GM10847 (cell line): Measurements from ENCODE around the gene MCRIP2.

ENCODE experiments used
- POLR2A ChIP-seq: IDR thresholded peaks from 2 replicates; pipeline ENCODE4 v1.6.1; 2011; ENCODE audit not compliant: insufficient read length; ENCODE audit errors: extremely low read depth

The MCRIP2 gene

DNA sequence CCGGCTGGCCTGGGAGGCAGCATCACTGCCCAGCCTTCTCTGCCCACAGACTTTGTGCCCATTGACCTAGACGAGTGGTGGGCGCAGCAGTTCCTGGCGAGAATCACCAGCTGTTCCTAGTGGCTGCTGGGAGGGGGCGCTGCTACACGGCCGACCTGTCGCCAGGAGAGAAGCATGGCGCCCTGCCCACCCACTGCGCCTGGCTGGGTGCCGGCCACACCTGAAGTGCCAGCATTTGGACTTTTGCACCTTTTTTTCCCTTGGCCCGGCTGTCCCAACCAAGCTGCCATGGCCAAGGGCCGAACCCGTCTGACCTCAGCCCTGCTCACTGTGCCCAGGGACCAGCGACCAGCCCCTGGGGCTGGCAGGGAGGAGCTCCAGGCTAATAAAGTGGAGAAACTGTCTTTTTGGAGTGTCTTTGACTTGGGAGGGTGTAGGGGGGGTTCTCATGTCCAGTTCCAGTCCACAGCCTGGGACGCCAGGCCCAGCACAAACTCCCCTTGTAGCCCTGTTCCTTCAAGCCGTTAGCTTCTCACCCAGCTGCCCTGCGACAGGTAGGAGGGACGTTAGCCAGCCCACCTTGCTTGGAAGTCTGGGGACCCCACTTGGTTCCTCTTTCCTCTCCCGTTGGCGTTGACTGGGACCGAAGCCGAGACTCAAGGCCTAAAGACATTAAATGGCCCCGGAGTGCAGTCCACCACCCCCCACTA is 6.6 kb downstream of the MCRIP2 start:
- TF ChIP-seq POLR2A, result no peak

DNA sequence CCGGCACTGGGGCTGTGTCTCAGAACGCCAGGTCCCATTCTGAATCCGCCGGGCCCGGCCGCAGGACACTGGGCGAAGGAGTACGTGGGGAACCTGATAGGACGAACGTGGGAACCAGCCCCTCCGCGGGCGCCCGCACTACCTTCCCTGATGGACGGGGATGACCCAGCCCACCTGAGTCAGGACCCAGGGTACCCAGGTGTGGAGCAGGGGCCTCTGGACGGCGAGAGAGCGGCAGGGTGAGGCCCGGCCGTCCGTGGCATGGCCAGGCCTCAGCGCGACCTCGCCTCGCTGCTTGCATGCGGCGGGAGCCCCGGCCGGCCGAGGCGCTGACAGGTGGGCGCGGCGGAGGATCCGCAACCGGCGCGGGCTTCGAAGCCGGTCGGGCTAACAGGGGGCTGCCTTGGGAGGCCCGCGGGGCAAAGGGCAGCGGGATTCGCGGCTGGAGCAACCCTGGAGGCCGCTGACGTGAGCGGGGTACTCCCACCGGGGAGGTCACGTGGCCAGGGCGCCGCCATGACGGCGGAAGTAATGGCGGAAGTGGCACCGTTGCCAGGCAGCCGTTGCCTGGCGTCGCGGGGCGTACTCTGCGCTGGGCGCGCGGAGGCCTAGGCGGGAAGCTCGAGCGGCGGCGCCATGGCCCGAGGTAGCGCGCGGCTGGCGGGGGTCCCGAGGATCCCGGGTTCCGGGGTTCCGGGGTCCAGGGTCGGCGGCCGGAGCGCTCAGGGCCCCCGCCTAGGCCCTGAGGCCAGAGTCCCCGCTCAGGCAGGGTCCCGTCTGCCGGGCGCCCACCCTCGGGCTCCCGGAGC is 7.4 kb downstream of the MCRIP2 start, which contains the start of gene WDR90:
TSS of gene WDR90 (plus strand) at position 585 of the 809 bp plus-strand sequence. CDS start at position 637, 52 bp downstream.
- TF ChIP-seq POLR2A, result peak; percentile 15

GRCh38 chr16:649631-650030 is 8.0 kb downstream of the MCRIP2 start:
- no peak for TF ChIP-seq POLR2A

DNA sequence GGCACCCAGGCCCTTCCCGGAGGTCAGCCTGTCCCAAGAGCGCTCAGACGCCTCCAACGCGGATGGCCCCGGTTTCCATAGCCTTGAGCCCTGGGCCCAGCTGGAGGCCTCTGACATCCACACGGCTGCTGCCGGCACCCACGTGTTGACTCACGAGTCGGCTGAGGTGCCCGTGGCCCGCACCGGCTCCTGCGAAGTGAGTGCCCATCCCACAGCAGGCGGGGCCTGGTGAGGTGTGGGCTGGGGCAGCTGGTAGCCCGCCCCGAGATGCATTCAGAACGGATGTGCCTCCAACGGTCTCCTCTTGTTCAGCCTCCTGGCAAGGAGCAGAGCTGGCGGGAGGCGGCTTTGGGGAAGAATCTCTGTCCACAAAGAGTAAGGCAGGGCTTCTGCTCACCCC is 10.2 kb downstream of the MCRIP2 start:
- TF ChIP-seq POLR2A, result no peak

DNA sequence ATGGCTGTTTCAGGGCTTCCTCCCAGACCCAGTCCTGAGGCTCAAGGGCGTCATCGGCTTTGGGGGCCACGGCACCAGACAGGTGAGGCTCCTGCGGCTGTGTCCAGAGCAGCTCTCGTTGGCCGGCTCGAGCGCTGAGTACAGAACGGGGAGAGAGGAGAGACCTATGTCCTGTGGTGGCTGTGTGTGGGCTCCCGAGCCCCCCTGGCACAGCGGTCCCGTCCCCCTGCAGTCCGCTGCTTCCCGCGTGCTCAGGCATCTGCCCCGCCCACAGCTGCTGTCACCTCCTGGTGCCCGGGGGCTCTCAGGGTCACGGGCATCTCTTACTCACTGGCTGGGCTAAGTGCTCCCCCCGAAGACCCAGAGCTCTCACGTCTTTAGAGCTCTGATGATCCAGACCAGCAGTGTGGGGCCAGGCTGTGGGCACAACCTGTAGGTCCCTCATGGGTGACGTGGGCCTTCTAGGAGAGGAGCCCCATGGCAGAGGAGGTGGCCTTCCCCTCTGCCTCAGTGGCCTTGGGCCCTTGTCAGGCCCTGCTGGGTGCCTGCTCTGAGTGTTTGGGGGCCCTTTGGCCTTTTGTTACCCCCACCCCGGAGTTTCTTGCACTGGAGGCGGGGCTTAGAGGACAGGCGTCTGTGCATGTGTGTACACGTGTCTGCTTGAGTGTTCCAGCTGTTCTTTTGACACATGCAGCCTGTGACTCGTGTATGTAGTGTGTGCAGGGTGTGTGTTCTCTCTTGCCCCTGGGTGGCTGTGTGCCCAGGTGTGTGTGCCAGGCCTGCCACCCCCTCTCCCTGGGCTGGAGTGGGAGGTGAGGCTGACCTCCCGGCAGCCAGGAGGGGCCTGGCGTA is 11.1 kb downstream of the MCRIP2 start:
- no peak for TF ChIP-seq POLR2A

GRCh38 chr16:654034-654433 is 12.4 kb downstream of the MCRIP2 start:
- TF ChIP-seq POLR2A, result no peak

GRCh38 chr16:657487-657886 is 15.9 kb downstream of the MCRIP2 start:
- TF ChIP-seq POLR2A, result no peak

GRCh38 chr16:658679-659571 is 17.3 kb downstream of the MCRIP2 start:
- no peak for TF ChIP-seq POLR2A

- TF ChIP-seq POLR2A, result no peak
Measured at GRCh38 chr16:659618-660017, 18.0 kb downstream of the MCRIP2 start.

DNA sequence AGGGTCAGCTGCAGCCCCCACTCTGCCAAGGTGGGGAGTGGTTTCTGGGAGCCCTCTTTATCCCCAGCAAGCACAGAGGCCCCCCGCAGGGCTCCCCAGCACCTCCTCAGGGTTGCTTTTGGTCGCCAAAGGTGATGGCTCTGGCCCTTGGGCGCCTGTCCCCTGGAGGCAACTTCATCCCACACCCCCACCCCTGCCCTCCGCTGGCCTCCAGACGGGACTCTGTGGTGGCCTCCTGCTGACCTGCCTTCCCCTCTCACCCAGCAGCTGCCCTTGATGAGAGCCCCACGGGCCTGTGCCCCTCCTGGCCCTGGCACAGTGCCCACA is 18.5 kb downstream of the MCRIP2 start:
- no peak for TF ChIP-seq POLR2A

DNA sequence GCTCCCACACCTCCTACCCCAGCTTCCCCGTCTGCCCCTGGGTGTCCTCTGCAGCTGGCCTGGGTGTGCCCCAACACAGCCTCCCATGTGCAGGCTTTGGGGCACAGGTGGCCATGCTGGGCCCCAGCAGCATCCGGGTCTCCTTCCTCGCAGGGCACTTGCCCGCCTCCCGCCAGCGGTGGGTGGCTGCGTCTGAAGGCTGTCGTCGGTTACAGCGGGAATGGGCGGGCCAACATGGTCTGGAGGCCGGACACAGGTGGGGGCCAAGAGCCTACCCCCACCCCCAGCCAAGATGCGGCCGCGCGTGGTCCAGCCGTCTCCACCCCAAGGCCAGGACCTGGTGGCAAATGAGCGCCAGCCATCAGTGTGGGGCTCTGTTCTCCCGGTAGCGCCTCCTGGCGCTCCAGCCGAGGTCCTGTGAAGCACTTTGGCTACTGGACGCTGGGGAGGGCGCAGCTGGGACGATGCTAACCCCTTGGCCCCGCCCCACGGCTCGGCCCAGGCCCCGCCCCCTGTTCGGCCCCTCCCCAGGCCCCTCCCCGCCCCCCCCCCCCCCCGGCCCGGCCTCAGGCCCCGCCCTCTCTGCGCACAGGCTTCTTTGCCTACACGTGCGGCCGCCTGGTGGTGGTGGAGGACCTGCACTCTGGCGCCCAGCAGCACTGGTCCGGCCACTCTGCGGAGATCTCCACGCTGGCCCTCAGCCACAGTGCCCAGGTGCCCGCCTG is 19.0 kb downstream of the MCRIP2 start:
- TF ChIP-seq POLR2A, result no peak

DNA sequence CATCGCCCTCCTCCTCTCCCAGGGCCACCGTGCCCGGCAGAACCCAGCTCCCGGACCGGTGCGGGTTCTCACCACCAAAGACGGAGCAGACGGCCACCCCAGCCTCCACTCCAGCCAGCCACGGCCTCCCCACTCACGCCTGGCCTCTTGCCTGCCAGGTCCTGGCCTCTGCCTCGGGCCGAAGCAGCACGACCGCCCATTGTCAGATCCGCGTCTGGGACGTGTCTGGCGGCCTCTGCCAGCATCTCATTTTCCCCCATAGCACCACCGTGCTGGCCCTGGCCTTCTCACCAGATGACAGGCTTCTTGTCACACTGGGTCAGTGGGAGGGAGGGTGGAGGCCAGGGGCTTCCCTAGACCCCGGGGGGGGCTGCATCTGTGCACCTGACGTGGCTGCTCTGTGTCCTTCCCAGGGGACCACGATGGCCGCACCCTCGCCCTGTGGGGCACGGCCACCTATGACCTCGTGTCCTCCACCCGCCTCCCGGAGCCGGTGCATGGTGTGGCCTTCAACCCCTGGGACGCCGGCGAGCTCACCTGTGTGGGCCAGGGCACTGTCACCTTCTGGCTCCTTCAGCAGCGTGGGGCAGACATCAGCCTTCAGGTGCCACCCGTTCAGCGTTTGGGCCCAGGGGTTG is 19.7 kb downstream of the MCRIP2 start:
- no peak for TF ChIP-seq POLR2A

- no peak for TF ChIP-seq POLR2A
Measured at GRCh38 chr16:662095-662494, 20.5 kb downstream of the MCRIP2 start.

GRCh38 chr16:662597-662996 is 21.0 kb downstream of the MCRIP2 start:
- TF ChIP-seq POLR2A, result no peak

DNA sequence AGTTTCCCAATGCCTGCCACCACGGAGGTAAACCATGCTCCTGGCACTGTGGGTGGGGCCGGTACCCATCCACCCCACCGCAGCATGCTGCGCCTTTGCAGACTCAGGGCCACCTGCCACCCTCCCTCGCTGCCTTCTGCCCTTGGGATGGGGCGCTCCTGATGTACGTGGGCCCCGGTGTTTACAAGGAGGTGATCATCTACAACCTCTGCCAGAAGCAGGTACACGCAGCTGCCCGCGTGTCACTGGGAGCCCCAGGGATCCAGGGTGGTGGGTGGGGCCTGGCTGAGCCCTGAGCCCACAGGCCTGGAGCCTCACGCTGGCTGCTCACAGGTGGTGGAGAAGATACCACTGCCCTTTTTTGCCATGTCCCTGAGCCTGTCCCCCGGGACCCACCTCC is 24.9 kb downstream of the MCRIP2 start:
- no peak for TF ChIP-seq POLR2A
